ENCODE results near the gene FNTB.
"Not testable (repeated sequence)": the region's sequence is repeated elsewhere in the genome, so short reads cannot be mapped to it uniquely, and the experiment has no call there.

The FNTB gene

GRCh38 chr14:65012353-65012752, 25.7 kb downstream of the FNTB start:
- DNase-seq (ENCODE audit: low read depth in 2 of 2): no peak

GRCh38 chr14:65015391-65015790, 28.7 kb downstream of the FNTB start:
- DNase-seq (ENCODE audit: low read depth in 2 of 2): no peak

- DNase-seq (ENCODE audit: low read depth in 2 of 2): no peak
Observed at GRCh38 chr14:65016471-65016870, 29.8 kb downstream of the FNTB start.

GRCh38 chr14:65019944-65020566, 33.4 kb downstream of the FNTB start:
- DNase-seq (ENCODE audit: low read depth in 2 of 2): no peak

GRCh38 chr14:65024957-65025356, 38.3 kb downstream of the FNTB start:
- no peak for DNase-seq (ENCODE audit: low read depth in 2 of 2)

- no peak for DNase-seq (ENCODE audit: low read depth in 2 of 2)
Observed at GRCh38 chr14:65025818-65026217, 39.1 kb downstream of the FNTB start.

- no peak for DNase-seq (ENCODE audit: low read depth in 2 of 2)
Observed at GRCh38 chr14:65026526-65026925, 39.8 kb downstream of the FNTB start.

GRCh38 chr14:65027127-65027799, 40.6 kb downstream of the FNTB start:
- no peak for DNase-seq (ENCODE audit: low read depth in 2 of 2)

DNA sequence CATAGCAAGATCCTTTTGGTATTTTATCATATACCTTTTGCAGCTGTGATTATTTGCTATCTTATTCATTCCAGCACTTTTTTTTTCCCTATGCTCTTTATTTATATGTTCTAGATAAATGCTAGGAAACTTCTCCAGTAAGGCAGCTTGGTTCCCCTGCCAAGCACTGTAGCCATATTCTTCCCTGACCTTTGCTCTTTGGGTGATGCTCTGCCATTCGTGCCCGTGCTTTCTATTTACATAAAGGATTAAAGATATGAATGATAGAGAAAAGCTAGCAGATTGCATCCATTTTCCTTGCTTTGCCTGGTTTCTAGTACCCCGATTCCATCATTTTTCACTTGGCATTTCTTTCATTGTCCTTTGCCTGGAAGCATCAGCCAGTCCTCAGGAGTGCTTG, 42.2 kb downstream of the FNTB start:
- DNase-seq (ENCODE audit: low read depth in 2 of 2): no peak

DNA sequence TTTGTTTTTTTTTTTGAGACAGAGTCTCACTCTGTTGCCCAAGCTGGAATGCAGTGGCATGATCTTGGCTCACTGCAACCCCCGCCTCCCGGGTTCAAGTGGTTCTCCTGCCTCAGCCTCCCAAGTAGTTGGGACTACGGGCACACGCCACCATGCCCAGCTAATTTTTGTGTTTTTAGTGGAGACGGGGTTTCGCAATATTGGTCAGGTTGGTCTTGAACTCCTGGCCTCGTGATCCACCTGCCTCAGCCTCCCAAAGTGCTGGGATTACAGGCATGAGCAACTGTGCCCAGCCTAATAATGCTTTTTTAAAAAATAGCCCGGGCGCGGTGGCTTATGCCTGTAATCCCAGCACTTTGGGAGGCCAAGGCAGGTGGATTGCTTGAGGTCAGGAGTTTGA, 44.6 kb downstream of the FNTB start:
- not testable (repeated sequence) for DNase-seq (ENCODE audit: low read depth in 2 of 2)

DNA sequence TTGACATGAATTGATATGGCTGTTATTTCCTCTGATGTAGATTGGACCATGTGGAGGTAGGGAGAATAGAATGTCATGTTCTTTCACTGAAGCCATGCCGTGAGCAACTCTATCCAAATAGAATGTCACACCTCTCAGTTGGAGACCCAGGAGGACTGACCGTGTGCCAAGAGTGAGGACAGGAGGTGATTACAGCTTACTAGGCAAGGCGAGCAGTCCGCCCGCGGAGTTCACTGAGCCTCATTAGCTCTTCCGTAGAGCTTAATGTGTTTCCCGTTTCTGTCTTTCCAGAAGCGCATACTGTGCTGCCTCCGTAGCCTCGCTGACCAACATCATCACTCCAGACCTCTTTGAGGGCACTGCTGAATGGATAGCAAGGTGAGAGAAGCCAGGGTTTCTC, 45.6 kb downstream of the FNTB start:
- DNase-seq (ENCODE audit: low read depth in 2 of 2): no peak

DNA sequence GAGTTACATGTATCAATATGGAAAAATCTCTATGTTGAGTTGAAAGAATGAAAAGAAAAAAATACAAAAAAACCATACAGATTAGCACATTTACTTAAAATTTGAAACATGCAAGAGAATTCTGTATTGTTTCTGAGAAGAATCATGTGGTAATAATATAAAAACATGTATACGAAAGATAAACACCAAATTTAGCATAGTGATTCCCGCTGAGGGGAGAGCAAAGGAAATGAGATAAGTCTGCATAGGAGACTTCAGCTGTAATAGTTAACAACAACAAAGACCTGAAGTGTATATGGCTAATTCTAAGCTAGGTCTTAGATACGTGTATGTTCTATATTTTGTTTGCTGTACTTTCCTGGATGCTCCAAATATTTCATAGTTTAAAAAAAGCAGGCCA, 46.5 kb downstream of the FNTB start:
- no peak for DNase-seq (ENCODE audit: low read depth in 2 of 2)

GRCh38 chr14:65034021-65034420, 47.3 kb downstream of the FNTB start:
- no peak for DNase-seq (ENCODE audit: low read depth in 2 of 2)

DNA sequence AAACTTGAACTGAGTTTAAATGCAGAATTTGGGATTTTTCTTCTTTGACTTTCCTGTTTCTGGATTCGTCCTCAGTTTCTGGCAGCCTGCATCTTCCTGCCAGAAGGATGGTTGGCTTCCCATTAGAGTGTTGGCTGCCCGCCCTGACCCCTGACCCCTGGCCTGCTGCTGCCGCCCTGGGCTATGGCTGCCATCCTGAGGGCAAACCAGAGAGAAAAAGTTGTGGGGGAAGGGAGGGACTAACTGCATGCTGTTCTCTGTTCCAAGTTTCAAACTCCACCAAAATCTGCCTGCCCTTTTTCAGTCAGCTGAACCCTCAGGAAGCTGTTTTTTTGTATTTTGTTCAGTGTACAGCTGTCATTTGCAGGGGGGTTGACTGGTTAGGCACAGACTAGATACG, 48.4 kb downstream of the FNTB start:
- no peak for DNase-seq (ENCODE audit: low read depth in 2 of 2)

DNA sequence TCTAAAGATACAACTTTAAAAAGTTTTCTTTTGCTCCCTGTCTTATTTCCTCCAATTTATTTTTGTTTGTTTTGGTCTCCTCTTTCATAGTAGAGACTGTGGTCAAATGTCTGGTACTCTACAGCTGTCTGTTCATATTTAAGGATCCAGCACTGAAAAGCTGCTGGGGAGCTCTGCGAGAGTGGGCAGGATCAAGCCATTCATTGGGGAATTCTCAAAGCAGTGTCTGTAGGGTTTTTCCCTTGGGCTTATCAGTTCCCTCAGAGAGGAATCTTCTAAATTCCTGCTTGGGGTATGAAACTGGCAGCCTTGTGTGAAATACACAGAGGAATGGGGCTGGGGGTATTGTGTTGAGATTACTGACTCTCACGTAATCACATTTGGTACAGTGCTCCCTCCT, 52.3 kb downstream of the FNTB start:
- DNase-seq (ENCODE audit: low read depth in 2 of 2): no peak

- DNase-seq (ENCODE audit: low read depth in 2 of 2): no peak
Observed at GRCh38 chr14:65040666-65041433, 54.2 kb downstream of the FNTB start.

DNA sequence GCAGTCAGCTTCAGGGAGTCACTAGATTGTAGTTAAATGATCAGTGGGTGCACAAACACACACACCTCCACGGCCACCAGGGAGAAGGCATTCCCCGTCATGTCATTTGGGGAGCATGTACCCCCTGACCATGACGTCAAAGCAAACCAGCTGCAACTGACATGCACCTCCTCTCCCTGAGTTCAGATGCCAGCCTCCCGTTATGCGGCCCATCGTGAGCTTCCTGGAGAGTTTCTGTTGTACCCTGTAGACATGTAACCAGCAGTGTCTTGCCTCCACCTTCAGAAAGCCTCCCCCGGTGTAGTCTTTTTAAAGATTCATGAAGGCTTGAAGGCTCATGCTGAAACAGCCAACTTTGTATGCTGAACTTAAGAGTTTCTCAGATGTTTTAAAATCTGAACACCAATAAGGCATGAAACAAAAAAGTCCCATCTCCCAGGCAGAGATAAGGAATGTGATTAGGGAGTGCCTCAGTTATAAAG, 54.8 kb downstream of the FNTB start:
- no peak for DNase-seq (ENCODE audit: low read depth in 2 of 2)

DNA sequence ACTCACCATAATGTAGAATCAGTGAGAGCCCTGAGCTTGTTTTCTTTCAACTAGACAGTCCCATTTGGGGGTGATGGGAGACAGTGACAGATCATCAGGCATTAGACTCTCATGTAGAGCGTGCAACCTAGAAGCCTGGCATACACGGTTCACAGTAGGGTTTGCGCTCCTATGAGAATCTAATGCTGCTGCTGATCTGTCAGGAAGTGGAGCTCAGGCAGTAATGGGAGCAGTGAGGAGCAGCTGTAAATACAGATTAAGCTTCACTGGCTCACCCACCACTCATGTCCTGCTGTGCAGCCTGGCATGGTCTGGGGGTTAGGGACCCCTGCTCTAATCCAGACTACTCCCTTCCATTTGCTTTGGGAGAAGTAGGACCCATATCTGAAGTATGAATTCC, 55.6 kb downstream of the FNTB start:
- DNase-seq (ENCODE audit: low read depth in 2 of 2): no peak

DNA sequence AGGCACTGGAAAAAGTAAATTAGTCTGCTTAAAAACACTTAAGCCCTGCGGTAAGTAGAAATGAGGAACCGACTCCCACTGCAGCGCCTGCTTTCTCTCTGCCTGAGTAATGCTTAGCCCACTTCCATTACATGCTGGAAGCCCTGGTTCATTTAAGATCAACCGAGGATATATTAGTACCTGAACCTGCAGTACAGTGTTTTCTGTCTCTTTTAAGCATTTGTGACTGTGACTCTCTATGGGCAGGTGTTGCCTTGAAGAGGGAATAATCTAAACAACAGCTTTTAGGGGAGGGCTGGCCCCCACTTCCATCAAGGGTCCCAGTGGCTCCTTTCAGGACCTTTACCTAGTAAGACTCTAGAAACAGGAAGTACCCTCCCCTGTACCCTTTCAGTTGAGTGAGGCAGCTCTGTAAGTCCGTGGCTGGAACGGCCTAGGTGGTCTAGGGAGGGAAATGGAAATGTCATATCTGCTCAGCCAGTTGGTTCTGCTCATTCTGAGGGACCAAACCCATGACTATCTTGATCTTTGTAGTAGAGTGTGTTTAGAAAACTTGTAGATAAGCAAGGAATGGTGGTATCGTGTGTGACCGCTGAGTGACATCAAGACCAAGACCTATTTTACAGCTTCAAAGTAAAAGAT, 56.2 kb downstream of the FNTB start:
- no peak for DNase-seq (ENCODE audit: low read depth in 2 of 2)

GRCh38 chr14:65043893-65044595, 57.3 kb downstream of the FNTB start:
- no peak for DNase-seq (ENCODE audit: low read depth in 2 of 2)

DNA sequence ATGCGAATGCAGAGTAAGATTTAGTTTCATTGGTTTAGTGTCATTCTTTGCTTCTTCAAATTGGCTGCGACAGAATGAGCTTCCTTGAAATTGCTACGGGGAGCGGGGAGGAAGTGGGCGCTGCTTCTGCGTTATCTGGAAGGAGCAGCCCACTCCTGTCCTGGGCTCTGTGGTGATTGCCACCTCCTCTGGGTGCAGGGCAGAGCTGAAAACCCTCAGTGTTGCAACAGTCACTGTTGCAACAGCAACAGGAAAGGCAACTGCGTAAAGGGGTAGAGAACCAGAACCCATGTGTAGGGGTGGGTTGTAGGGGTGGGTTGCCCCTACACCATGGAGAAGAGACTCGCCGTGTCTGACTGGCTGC, 57.9 kb downstream of the FNTB start:
- no peak for DNase-seq (ENCODE audit: low read depth in 2 of 2)

DNA sequence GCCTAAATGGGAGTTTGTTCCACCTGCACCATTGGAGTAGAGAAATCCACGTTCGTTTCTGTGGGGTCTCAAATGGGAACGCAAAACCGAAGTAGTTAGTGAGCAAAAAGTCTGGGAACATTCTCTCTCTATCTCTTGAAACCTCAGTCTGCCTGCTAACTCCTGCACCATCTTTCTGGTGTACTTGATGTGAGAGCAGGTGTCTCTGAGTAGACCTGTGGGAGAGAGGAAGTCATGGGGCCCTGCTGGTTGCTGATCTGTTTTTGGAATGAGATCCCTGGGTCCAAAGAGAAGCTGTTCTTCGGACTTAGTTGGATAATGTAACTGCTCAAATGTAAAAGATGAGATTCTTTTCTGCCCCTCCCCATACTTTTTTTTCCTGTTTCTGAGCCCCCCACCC, 58.3 kb downstream of the FNTB start:
- no peak for DNase-seq (ENCODE audit: low read depth in 2 of 2)

All from stimulated activated CD4-positive, alpha-beta T cell treated with anti-CD3 and anti-CD28 coated beads, Interleukin-4, amount 100 ng/mL, for 48 hours (primary cell).